ENCODE results near the gene PUS10. TPM values are rescaled to one million over a fixed set of nuclear protein-coding genes. Genes with fewer than 3 reads are reported as not detected.

The PUS10 gene
- total and polyA plus RNA-seq, 3 donors from 2014 or later = 7.3 to 10.7 (median 10.0) TPM

DNA sequence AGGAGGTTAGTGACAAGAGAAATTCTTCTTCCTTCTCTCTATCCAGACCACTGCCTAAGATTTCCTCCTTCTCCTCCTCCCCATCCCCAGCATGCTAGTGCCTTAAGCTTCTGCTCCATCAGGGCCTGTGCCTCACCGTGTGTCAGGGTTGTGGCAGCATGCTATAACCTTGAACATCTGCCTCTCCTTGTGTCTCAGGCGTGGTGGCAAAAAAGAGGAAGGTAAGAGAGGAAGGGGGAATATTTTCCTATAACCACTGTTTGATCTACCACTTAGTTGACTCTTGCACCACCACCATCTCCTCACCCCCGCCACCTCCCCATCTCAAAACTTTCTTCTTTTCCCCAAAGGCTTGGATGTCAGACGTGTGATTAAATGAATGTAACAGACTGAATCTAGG lies 38.8 kb downstream of the PUS10 start:
- no peak for DNase-seq
- Histone ChIP-seq H3K36me3 (ENCODE audit: low read depth, missing control alignments) (no peaks in the 10 kb centered on the region), H3K4me1 (no peaks in the 10 kb centered on the region), H3K4me3 (no peak overlapping the region), H3K27ac (no peak overlapping the region), H3K9me3 (no peaks in the 10 kb centered on the region), H3K27me3 (no peaks in the 10 kb centered on the region)
- 76 to 85% methylated on average over 4 of the region's 4 CpGs for WGBS, 2 donors
- TF ChIP-seq POLR2A (IDR thresholded peaks at IDR 0.05) (no peak), CTCF (IDR thresholded peaks at IDR 0.05) (no peak)
- intact Hi-C loops (cut with DNase I; ENCODE audit: low total_unique reads) = no loop called here

DNA sequence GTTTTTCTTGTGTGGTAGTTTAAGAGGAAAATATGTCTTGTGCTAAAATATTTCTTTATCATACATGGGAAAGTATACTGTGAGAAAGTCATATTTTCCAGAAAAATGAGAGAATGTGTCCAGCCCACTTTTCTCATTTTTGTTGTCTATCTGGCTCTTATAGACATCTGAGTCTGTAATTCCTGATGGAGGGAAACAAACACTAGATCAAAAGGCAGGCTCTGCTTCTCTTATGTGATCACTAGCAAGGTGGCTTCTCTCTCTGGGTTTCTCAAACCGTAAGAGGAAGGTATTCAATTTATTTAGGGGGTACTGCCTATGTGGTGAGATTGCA lies 40.5 kb downstream of the PUS10 start:
- H3K9me3 ChIP-seq = no peaks in the 10 kb centered on the region
- TF ChIP-seq POLR2A (IDR thresholded peaks at IDR 0.05) = no peak
- no peaks in the 10 kb centered on the region for H3K36me3 ChIP-seq (ENCODE audit: low read depth, missing control alignments)
- no peak overlapping the region for H3K4me3 ChIP-seq
- no peaks in the 10 kb centered on the region for H3K27me3 ChIP-seq
- intact Hi-C loops (cut with DNase I; ENCODE audit: low total_unique reads) = no loop called here
- H3K27ac ChIP-seq = no peak overlapping the region
- H3K4me1 ChIP-seq = no peaks in the 10 kb centered on the region
- WGBS, 2 donors = 85 to 100% methylated on average over 1 of the region's 1 CpG
- no peak for DNase-seq

GRCh38 chr2:60976875-60977561 lies 41.0 kb downstream of the PUS10 start:
- no peak overlapping the region for H3K27ac ChIP-seq
- H3K9me3 ChIP-seq = no peaks in the 10 kb centered on the region
- no peaks in the 10 kb centered on the region for H3K4me1 ChIP-seq
- no peaks in the 10 kb centered on the region for H3K27me3 ChIP-seq
- TF ChIP-seq POLR2A (IDR thresholded peaks at IDR 0.05) (no peak), CTCF (IDR thresholded peaks at IDR 0.05) (no peak)
- 73 to 74% methylated on average over 5 of the region's 5 CpGs for WGBS, 2 donors
- no peak overlapping the region for H3K4me3 ChIP-seq
- no peak for DNase-seq
- no peaks in the 10 kb centered on the region for H3K36me3 ChIP-seq (ENCODE audit: low read depth, missing control alignments)
- intact Hi-C loops (cut with DNase I; ENCODE audit: low total_unique reads) = no loop called here

DNA sequence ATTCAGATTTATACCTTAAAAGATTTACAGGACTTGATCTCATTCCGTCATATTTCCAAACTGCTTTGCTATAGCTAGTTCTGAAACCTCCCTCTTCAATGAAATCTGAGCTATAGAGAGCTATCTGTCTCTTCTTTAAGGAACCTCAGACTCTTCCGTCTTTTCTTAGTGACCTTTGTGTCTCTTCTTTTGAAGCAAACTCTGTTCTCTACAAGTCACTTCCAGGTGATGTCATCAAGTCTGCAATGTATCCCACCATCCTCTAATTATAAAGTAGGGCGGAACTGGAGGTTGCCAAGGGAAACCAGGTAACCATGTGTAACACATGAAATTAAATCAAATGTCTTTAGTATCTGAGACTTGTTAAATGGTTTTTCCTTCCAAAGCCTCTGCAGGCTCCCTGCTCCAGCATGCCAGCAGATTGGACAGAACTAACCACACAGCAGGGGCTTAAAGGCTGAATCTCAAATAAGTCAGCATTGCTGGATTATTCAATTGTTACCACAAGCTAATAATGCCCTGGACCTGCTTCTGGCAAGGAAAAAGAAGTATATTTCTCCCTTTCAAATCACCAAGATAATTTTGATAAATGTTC lies 41.7 kb downstream of the PUS10 start:
- no peak overlapping the region for H3K4me3 ChIP-seq
- H3K4me1 ChIP-seq = no peaks in the 10 kb centered on the region
- no peaks in the 10 kb centered on the region for H3K36me3 ChIP-seq (ENCODE audit: low read depth, missing control alignments)
- intact Hi-C loops (cut with DNase I; ENCODE audit: low total_unique reads) = no loop called here
- H3K27ac ChIP-seq = no peak overlapping the region
- no peak for DNase-seq
- WGBS, 2 donors = 87 to 93% methylated on average over 3 of the region's 3 CpGs
- no peak for TF ChIP-seq POLR2A (IDR thresholded peaks at IDR 0.05)
- no peaks in the 10 kb centered on the region for H3K27me3 ChIP-seq
- no peaks in the 10 kb centered on the region for H3K9me3 ChIP-seq

- H3K27ac ChIP-seq = no peak overlapping the region
- H3K36me3 ChIP-seq (ENCODE audit: low read depth, missing control alignments) = no peaks in the 10 kb centered on the region
- no peak for DNase-seq
- 79 to 81% methylated on average over 11 to 16 of the region's 16 CpGs for WGBS, 2 donors
- H3K4me1 ChIP-seq = no peaks in the 10 kb centered on the region
- TF ChIP-seq CTCF (IDR thresholded peaks at IDR 0.05) (no peak), POLR2A (IDR thresholded peaks at IDR 0.05) (no peak)
- no peaks in the 10 kb centered on the region for H3K27me3 ChIP-seq
- no peak overlapping the region for H3K4me3 ChIP-seq
- H3K9me3 ChIP-seq = no peaks in the 10 kb centered on the region
- intact Hi-C loops (cut with DNase I; ENCODE audit: low total_unique reads) = no loop called here
These were observed 43.4 kb downstream of the PUS10 start for GRCh38 chr2:60974652-60975051.

DNA sequence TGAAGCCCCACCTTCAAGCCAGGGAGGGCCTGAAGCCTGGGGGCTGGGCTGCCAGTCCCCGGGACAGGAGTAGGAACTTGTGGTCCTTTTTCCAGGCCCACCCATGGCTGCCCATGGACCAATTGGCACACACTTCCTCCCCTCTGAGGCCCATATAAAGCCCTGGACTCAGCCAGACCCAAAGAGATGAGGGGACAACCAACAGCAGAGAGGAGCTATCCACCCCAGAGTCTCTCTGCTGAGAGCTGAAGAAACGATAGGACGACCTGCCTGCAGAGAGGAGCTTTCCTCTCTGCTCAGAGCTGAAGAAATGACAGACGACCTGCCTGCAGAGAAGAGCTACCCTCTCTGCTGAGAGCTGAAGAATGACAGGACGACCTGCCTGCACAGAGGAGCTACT lies 44.4 kb downstream of the PUS10 start:
- H3K36me3 ChIP-seq (ENCODE audit: low read depth, missing control alignments) = no peaks in the 10 kb centered on the region
- no peak overlapping the region for H3K27ac ChIP-seq
- TF ChIP-seq CTCF (IDR thresholded peaks at IDR 0.05) (no peak), POLR2A (IDR thresholded peaks at IDR 0.05) (no peak)

More for the DNA sequence above, 44.4 kb downstream of the PUS10 start:
- Histone ChIP-seq H3K27me3 (no peaks in the 10 kb centered on the region), H3K4me3 (no peak overlapping the region), H3K9me3 (no peaks in the 10 kb centered on the region), H3K4me1 (no peaks in the 10 kb centered on the region)
- DNase-seq = no peak
- intact Hi-C loops (cut with DNase I; ENCODE audit: low total_unique reads) = no loop called here
- 49 to 60% methylated on average over 5 of the region's 5 CpGs for WGBS, 2 donors

Data from testis (tissue), 3 donors.